H1 (cell line): ENCODE measurements around the gene ZBED4.

Experiments used
- BACH1 ChIP-seq: IDR thresholded peaks from 2 replicates; pipeline ENCODE4 v1.6.1; 2012; ENCODE audit warnings: low read length, improper control_type of control experiment
- CTCF ChIP-seq, 3 experiments: IDR thresholded peaks; 1 replicate in 2 of 3; 2 replicates in 1 of 3; pipeline versions ENCODE4 v1.5.1 to v1.6.1; 2011; ENCODE audit warnings: low read length in 3 of 3, mild to moderate bottlenecking in 3 of 3, inconsistent platforms in 2 of 3, low read depth in 1 of 3, moderate library complexity in 1 of 3; ENCODE audit not compliant: insufficient read depth in 1 of 3; ENCODE audit errors: control extremely low read depth in 1 of 3
- E2F6 ChIP-seq: IDR thresholded peaks from 2 replicates; pipeline ENCODE4 v1.6.1; 2012; ENCODE audit warnings: inconsistent platforms
- EZH2 ChIP-seq: fragments of 200-600 bp; sonication (generic); IDR thresholded peaks from 2 replicates; pipeline ENCODE4 v1.7.1; 2012; ENCODE audit warnings: low read depth, mild to moderate bottlenecking, moderate library complexity, low read length, inconsistent platforms; ENCODE audit not compliant: severe bottlenecking
- HDAC2 ChIP-seq, 2 experiments: fragments of 300-600 bp in 1 of 2; sonication (generic) in 1 of 2; IDR thresholded peaks; 2 replicates each; pipeline ENCODE4 v1.6.1; 2011 to 2012; ENCODE audit warnings: low read depth in 2 of 2, low read length in 2 of 2, mild to moderate bottlenecking in 2 of 2, moderate library complexity in 2 of 2, borderline replicate concordance in 1 of 2, inconsistent platforms in 1 of 2
- KDM1A ChIP-seq: fragments of 200-600, 300-600 bp; sonication (generic); IDR thresholded peaks from 2 replicates; pipeline ENCODE4 v1.7.1; 2016; ENCODE audit warnings: mild to moderate bottlenecking, low read length, borderline replicate concordance
- POLR2A ChIP-seq, 2 experiments: IDR thresholded peaks; 1 replicate in 1 of 2; 2 replicates in 1 of 2; pipeline ENCODE4 v1.6.1; 2011; ENCODE audit warnings: low read depth in 2 of 2, low read length in 2 of 2, mild to moderate bottlenecking in 2 of 2; ENCODE audit errors: control extremely low read depth in 1 of 2
- SIN3A ChIP-seq, 2 experiments: IDR thresholded peaks in 1 of 2; conservative IDR thresholded peaks in 1 of 2; 2 replicates each; pipeline ENCODE4 v1.6.1; 2011 to 2012; ENCODE audit warnings: low read length in 2 of 2, improper control_type of control experiment in 1 of 2, low read depth in 1 of 2, mild to moderate bottlenecking in 1 of 2
- TAF1 ChIP-seq: IDR thresholded peaks from 2 replicates; pipeline ENCODE4 v1.6.1; 2011; ENCODE audit warnings: mild to moderate bottlenecking, low read depth, low read length
- YY1 ChIP-seq: IDR thresholded peaks from 2 replicates; pipeline ENCODE4 v1.6.1; 2011; ENCODE audit warnings: low read depth, mild to moderate bottlenecking, low read length

DNA sequence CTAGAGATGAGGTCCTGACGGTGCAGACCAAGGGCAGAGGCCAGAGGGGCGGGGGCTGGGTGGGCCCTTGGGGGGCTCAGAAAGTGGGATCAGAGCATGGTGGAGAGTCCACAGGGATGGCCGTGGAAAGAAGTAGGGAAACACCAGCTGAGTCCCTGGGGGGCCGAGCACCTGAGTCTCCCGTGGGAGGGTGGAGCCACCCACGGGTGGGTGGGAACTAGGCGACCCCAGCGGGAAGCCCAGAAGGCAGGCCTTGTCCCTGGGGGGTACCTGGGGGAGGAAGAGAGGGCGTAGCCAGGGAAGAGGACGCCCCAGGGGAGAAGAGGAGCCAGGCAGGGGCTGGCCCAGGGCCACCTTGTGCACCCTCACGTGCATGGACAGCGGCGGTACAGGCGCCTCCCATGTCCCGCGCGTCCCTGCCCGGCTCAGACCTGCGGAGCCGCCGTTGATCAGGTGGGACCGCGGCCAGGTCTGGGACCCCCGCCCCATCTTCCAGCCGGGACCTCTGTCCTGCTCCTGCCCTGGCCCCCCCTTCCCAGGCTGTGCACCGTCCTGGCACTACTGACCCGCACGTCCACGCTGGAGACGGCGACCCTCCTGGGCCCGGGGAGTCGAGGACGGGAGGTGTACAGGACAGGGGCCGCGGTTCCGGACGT, 75.0 kb downstream of the ZBED4 start:
- TF ChIP-seq CTCF (IDR thresholded peaks at IDR 0.05; ENCODE audit: control extremely low read depth in 1 of 3, insufficient read depth in 1 of 3, low read depth in 1 of 3, low read length in 3 of 3) (no peak), E2F6 (no peak), TAF1 (no peak), YY1 (no peak), POLR2A (IDR thresholded peaks at IDR 0.05; ENCODE audit: control extremely low read depth in 1 of 2, low read depth in 2 of 2, low read length in 2 of 2) (no peak), SIN3A (conservative IDR thresholded peaks at IDR 0.05 in 1 of 2, IDR thresholded peaks at IDR 0.05 in 1 of 2; ENCODE audit: low read depth in 1 of 2, low read length in 2 of 2) (no peak), BACH1 (no peak), HDAC2 (IDR thresholded peaks at IDR 0.05; ENCODE audit: borderline replicate concordance in 1 of 2, low read depth in 2 of 2, low read length in 2 of 2) (no peak), EZH2 (no peak), KDM1A (no peak)
